GM12892 (cell line): ENCODE results near the gene LRRN1.
"Not testable (repeated sequence)": the region's sequence is repeated elsewhere in the genome, so short reads cannot be mapped to it uniquely, and the experiment has no call there.

Experiments
- DNase-seq: peaks from one replicate; pipeline ENCODE4 v3.0.0; 2011; ENCODE audit not compliant: insufficient read length
- FAIRE-seq: peaks from 2 replicates; lab custom pipeline; 2011; peaks lifted over from hg19 to GRCh38; lab: Jason Lieb, UNC
- POLR2A ChIP-seq: IDR thresholded peaks from 2 replicates; pipeline ENCODE4 v1.6.1; 2011; ENCODE audit warnings: low read depth, low read length, control low read depth
- POLR2AphosphoS5 ChIP-seq: IDR thresholded peaks from 2 replicates; pipeline ENCODE4 v1.6.1; 2011; ENCODE audit warnings: low read depth, low read length, control low read depth
- TAF1 ChIP-seq: IDR thresholded peaks from 2 replicates; pipeline ENCODE4 v1.6.1; 2011; ENCODE audit warnings: low read depth, mild to moderate bottlenecking, control low read depth, low read length, borderline replicate concordance

The LRRN1 gene

DNA sequence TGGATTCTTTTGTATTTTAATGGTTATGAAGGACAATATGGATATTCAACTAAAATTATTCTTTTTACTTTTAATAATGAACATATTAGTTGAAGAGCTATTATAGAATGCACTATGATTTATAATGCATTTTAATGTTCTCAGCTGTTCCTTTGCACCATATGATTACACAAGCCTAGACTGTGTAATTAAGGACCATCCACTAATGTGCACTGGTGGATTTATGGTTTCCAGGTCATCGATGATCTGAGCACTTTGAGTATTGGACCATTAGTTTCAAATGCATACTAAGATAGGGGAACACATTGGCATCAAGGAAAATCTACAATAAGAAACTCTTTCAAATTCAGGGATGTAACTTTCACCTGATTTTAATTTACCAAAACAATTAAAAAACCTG, 16.8 kb downstream of the LRRN1 start:
- TF ChIP-seq POLR2AphosphoS5, result no peak
- no peak for TF ChIP-seq TAF1
- no peak for TF ChIP-seq POLR2A
- FAIRE-seq (no peak), DNase-seq (no peak)

GRCh38 chr3:3817865-3818264, 18.6 kb downstream of the LRRN1 start:
- FAIRE-seq (no peak), DNase-seq (no peak)
- TF ChIP-seq POLR2AphosphoS5 (no peak), TAF1 (no peak), POLR2A (no peak)

DNA sequence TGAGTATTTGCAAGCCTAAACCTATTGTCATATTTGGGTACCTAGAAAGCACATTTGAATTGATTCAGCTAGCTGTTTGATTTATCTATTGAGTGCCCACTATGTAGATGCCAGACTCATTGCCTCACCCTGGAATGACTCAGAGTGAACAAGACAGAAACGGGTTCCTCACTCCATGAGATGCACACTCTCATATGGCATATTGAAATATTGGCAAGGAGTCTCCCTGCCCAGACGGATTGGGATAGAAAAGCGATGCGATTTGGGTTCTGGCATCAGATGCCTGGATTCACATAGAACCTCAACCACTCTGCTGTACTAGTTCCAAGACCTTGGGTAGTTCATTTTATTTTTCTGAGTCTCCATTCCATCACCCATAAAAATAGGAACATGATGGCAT, 22.5 kb downstream of the LRRN1 start:
- FAIRE-seq (no peak), DNase-seq (no peak)
- TF ChIP-seq TAF1 (no peak), POLR2AphosphoS5 (no peak), POLR2A (no peak)

DNA sequence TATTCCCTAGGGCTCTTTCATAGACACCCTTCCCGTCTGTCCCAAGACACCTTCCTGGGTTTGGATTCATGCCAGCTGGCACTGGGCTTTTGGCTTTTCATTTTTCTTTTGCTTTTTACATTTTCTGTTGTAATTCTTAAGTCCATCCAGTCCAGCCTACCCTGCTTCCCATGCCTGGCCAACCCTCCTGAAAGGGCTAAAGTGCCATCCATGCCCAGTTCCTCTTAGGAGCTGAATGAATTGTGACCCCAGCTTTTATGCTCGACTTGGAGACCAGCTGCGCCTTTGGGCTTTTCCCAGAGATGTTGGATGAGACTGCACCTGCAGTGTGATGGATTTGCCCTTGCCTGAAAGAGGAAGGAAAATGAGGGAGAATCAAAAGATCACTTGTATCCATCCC, 25.8 kb downstream of the LRRN1 start:
- no peak for TF ChIP-seq POLR2A
- TF ChIP-seq POLR2AphosphoS5, result no peak
- no peak for FAIRE-seq
- DNase-seq, result no peak

DNA sequence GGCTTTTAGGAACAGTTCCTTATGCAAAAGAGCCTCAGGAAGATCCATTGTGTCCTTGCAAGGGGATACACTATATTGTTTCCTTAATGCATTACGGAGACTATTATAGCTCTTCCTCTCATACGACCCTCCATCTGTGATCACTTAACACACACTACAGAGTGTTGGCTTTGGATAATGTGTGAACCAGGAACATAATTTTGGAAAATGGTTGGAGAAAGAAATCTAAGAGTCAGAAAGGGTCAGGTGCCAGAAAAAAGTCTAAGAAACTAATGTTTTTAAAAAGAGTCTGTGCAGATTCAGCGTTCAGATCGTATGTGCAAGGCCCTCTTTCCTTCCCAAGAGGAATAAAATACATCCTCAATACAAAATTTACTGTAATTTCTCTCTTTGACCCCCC, 27.3 kb downstream of the LRRN1 start:
- no peak for FAIRE-seq
- DNase-seq, result no peak
- TF ChIP-seq POLR2A, result no peak
- no peak for TF ChIP-seq TAF1
- TF ChIP-seq POLR2AphosphoS5, result no peak

DNA sequence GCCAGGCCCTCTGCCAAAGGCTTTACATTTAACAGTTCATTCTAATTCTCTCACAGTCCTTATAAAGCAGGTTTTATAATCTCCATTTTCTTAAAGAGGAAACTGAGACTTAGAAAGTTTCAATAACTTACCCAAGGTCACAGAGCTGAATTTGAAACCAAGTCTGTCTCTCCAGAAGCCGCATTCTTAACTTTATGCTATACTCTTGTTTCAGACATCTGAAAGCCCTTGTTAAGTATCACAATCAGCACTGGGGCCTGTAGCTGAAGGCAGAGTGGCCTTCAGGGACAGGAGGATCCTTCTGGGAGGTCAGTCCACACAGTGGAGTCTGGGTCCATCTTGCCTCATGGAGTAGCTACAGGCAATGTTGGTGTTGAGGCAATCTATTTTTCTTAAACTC, 27.9 kb downstream of the LRRN1 start:
- TF ChIP-seq TAF1 (no peak), POLR2AphosphoS5 (no peak), POLR2A (no peak)
- FAIRE-seq (no peak), DNase-seq (no peak)

DNA sequence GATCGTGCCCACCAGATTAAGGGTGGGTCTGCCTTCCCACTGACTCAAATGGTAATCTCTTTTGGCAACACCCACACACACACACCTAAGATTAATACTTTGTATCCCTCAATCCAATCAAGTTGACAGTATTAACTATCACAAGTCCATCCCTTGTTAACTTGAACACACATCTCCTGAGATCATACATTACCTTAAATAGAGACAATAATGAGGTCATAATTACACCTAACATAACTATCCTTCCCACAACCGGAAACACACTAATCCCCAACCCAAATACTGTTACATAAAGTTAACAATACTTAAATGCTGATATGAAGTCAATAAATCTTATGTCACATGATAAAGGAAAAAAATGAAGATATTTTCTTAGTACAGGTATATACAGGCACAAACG, 29.2 kb downstream of the LRRN1 start:
- DNase-seq, FAIRE-seq: not testable (repeated sequence)

DNA sequence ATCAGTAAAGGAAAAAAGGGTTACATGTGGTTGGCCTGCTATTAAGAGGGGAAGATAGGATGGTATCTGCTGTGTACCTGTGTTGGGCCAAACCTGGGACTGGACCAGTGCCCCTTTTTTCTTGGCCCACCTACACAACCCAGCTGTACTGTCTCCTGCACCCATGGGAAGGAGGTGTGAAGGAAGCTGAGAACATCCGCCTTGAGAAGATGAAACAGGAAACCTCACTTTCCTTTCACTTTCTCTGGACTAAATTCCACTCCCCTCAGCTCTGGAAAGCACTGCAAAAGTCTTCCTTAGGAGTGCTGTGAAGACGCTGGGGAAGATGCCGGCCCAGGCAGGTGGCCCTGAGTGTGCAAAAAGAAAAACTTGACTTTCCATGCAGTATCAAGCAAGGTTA, 37.6 kb downstream of the LRRN1 start:
- TF ChIP-seq POLR2A (no peak), TAF1 (no peak), POLR2AphosphoS5 (no peak)
- DNase-seq (no peak), FAIRE-seq (no peak)

GRCh38 chr3:3842356-3842755, 43.1 kb downstream of the LRRN1 start:
- DNase-seq (no peak), FAIRE-seq (no peak)
- TF ChIP-seq TAF1, result no peak
- no peak for TF ChIP-seq POLR2A
- TF ChIP-seq POLR2AphosphoS5, result no peak

- TF ChIP-seq POLR2A (no peak), POLR2AphosphoS5 (no peak), TAF1 (no peak)
- FAIRE-seq (no peak), DNase-seq (no peak)
These were observed 49.0 kb downstream of the LRRN1 start for GRCh38 chr3:3847994-3848922.

DNA sequence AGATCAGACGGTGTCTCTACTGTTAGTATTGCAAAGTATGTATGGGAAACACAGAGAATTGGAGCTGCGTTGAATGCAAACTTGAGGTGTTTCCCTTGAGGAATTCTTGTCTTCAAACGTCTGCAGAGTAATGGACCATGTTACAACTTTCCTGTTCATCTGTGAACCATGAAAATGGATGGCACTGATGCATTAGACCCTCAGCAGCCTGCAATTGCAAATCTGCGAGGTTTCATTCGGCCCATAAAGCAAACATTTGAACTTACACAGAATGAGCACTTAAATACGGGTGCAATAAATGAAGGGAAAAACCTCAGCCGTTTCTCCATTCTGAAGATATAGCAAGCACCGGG, 49.7 kb downstream of the LRRN1 start:
- no peak for FAIRE-seq
- DNase-seq, result no peak
- TF ChIP-seq POLR2AphosphoS5 (no peak), POLR2A (no peak), TAF1 (no peak)

DNA sequence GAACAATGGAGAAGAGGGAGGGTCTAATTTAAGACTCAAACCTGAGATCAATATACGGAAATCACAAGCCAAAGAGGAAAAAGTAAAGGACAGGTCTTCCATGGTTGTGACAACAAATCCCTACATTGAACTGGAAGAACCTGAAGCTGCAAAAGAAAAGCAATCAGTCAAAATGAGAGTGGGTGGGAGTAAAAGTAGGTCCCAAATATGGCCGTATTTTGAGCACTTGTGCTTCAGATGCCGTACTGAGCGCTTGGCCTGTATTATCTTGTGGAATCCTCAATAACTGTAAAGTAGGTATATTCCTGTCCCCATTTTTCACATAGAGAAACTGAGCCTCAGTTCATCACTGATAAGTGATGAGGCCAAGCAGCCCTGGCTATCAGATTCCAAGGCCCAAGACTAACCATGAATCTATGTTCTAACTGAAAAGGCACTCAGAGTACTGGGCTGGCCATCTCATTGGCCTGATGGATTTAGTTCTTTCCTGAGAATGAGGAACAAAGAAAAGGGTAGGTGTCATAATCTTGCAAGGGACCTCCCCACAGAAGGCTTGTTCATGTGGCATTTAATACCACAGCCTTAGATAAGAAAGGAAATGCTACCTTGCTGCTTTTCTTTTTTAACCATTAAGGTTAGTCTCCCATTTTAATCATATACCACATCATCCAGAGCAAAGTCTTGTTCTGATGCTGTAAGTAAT, 52.5 kb downstream of the LRRN1 start:
- TF ChIP-seq POLR2AphosphoS5 (no peak), POLR2A (no peak), TAF1 (no peak)
- FAIRE-seq (no peak), DNase-seq (no peak)

DNA sequence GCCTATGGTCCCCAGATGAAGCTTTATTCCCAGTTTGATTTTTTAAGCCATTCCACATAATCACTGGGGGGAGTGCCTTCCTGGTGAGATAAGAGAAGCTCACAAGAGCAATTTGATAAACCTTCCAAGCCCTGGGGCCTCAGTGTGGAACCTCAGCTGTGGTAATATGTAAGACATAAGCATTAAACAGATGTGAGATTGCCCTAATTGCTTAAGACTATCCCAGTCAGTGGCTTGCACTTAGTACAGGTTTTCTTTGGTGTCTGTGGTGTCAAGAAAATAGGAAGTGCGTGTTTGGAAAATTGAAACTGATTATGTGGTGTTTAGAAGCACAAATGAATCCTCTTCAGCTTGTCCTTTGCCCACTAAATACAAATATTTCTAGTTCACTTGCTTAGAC, 54.3 kb downstream of the LRRN1 start:
- DNase-seq, result no peak
- TF ChIP-seq POLR2A (no peak), POLR2AphosphoS5 (no peak), TAF1 (no peak)

More for the DNA sequence above, 54.3 kb downstream of the LRRN1 start:
- FAIRE-seq, result no peak
